ENCODE data around the gene DHX34. TPM values are rescaled to one million over a fixed set of nuclear protein-coding genes. Genes with fewer than 3 reads are reported as not detected.
A peak's percentile ranks its signal among the peaks of the same experiment; 100 is the strongest.
"Not testable (repeated sequence)": the region's sequence is repeated elsewhere in the genome, so short reads cannot be mapped to it uniquely, and the experiment has no call there.

The DHX34 gene
- total and polyA plus RNA-seq, 9 of the 15 experiments (the other 6 are each of a cell fraction or from before 2014, with no cell fraction given) = 0.36 to 42.0 (median 15.0) TPM

GRCh38 chr19:47336765-47337718 is 12.1 kb upstream of the DHX34 start:
- in situ Hi-C loops (cut with MboI); BruUV-seq (replicated peaks); CTCF ChIA-PET (ENCODE audit: low intra/inter-chr PET ratio); H3K27me3 ChIP-seq (ENCODE audit: control insufficient read depth in 2 of 2, insufficient read depth in 2 of 2, low read length in 2 of 2); FAIRE-seq; H4K20me1 ChIP-seq (replicated peaks; ENCODE audit: control insufficient read depth, insufficient read depth, low read length); H3K9me1 ChIP-seq (ENCODE audit: control insufficient read depth, insufficient read depth, low read length); H3K36me3 ChIP-seq (ENCODE audit: control insufficient read depth, insufficient read depth, low read length); H3K4me3 ChIP-seq; H3K79me2 ChIP-seq (ENCODE audit: control insufficient read depth, insufficient read depth, low read length); intact Hi-C loops (cut with micrococcal nuclease); H3K9me3 ChIP-seq (replicated peaks; ENCODE audit: control insufficient read depth, insufficient read depth, low read depth, low read length); TF ChIP-seq CEBPG, ZNF740 (CRISPR knock-in tag; IDR thresholded peaks at IDR 0.05): not testable (repeated sequence)
- Histone ChIP-seq H3K4me2 (ENCODE audit: insufficient read depth, low read length) (peak overlapping the region; percentile 45), H2AFZ (ENCODE audit: low read depth, low read length) (peak overlapping the region; percentile 98), H3K4me1 (replicated peaks in 1 of 2; ENCODE audit: control insufficient read depth in 2 of 2, insufficient read depth in 2 of 2, low read length in 2 of 2) (peaks cover 27 to 48% of the 10 kb centered on the region in 2 experiments), H3K9ac (ENCODE audit: insufficient read depth in 1 of 2, low read depth in 2 of 2, low read length in 2 of 2) (peak overlapping the region; percentile 68 to 83), H3K27ac (ENCODE audit: extremely low read depth, low read depth, low read length) (peak overlapping the region; percentile 86)
- DNase-seq (ENCODE audit: extremely low read depth in 1 of 4, low spot score in 3 of 4) = peak; percentile 38 to 63 (median 44)
- 73% methylated on average over 17 of the region's 18 CpGs for WGBS (ENCODE audit: insufficient coverage, low coverage, missing lambda C conversion rate)
- POLR2A ChIA-PET = interaction anchor here (0.7 to 1.1 kb wide), 3 partner anchors 8 to 13 kb away, joined by 3 to 4 read pairs (median 3); no protein-coding TSS in a partner anchor
- ATAC-seq = peak; percentile 45
- peak; percentile 76 for TF ChIP-seq EGR1 (conservative IDR thresholded peaks at IDR 0.05)
- TF ChIP-seq, protein P1, sequence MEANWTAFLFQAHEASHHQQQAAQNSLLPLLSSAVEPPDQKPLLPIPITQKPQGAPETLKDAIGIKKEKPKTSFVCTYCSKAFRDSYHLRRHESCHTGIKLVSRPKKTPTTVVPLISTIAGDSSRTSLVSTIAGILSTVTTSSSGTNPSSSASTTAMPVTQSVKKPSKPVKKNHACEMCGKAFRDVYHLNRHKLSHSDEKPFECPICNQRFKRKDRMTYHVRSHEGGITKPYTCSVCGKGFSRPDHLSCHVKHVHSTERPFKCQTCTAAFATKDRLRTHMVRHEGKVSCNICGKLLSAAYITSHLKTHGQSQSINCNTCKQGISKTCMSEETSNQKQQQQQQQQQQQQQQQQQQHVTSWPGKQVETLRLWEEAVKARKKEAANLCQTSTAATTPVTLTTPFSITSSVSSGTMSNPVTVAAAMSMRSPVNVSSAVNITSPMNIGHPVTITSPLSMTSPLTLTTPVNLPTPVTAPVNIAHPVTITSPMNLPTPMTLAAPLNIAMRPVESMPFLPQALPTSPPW (CRISPR knock-in tag; IDR thresholded peaks at IDR 0.05) = peak; percentile 40
- TF ChIP-seq DPF2 (IDR thresholded peaks at IDR 0.05) = 0 out of 2 replicates have a peak, but pooled peaks have one; percentile 12
- peak; percentile 60 to 69; a peak in 2 of 4 replicates for TF ChIP-seq CEBPG (tag; conservative IDR thresholded peaks at IDR 0.05 in 1 of 2, IDR thresholded peaks at IDR 0.05 in 1 of 2)
- peak; percentile 37; the same call in 1 of the 2 replicates for TF ChIP-seq MIER1 (IDR thresholded peaks at IDR 0.05; ENCODE audit: low read depth)
- peak; percentile 31; the same call in 1 of the 2 replicates for TF ChIP-seq ZNF407 (IDR thresholded peaks at IDR 0.05; ENCODE audit: low read depth)
- peak in 1 of 2 experiments; percentile 53; a peak in 2 of 4 replicates for TF ChIP-seq TRIM24 (IDR thresholded peaks at IDR 0.05)
- TF ChIP-seq ZNF740 (tag; IDR thresholded peaks at IDR 0.05) = peak in 1 of 2 experiments; percentile 37; a peak in 1 of 4 replicates
